ENCODE results near the gene JMJD6. TPM values are rescaled to one million over a fixed set of nuclear protein-coding genes. Genes with fewer than 3 reads are reported as not detected.
"Not testable (repeated sequence)": the region's sequence is repeated elsewhere in the genome, so short reads cannot be mapped to it uniquely, and the experiment has no call there.

Gene JMJD6
- total RNA-seq, 1 donor from 2014 or later, result 11.0 TPM

- peak; percentile 44 for ATAC-seq
Measured at GRCh38 chr17:76736349-76737081, 10.1 kb upstream of the JMJD6 start.

- no peak for ATAC-seq
Measured at GRCh38 chr17:76735586-76736348, 9.4 kb upstream of the JMJD6 start.

DNA sequence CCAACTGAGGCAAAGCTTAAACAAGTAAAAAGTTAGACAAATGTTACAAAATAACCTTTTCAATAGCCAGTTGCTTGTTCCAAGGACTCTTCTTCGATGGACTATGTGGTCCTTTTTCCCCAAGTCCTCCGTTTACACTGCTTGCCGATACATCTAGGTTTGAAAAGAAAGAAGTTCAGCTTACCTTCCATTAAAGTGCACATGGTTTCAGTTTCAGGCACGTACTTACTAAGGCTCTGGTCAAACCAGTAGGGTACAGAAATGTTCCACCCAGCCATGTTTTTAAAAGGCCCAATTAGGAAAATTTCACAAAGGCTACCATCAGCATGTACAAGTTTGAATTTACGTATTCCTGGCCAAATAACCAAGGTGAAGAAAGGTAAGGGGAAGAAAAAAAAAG, 8.6 kb upstream of the JMJD6 start:
- ATAC-seq, result no peak

GRCh38 chr17:76734080-76734840, 7.9 kb upstream of the JMJD6 start:
- no peak for ATAC-seq

DNA sequence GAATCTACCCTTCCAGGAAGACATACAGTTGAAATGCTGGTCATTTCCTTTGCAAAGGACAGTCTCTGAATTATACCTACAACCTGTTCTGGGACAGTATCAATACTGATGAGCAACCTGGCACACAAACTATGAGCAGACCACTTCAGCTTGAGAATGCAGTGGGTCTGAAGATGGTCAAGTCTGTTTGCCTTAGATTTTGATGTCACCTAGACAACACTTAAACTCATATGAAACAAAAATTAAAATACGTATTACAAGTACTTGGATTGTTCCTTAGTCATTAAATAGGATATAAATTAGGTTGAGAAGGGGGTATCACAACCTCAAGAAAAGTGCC, 7.2 kb upstream of the JMJD6 start:
- no peak for ATAC-seq

- ATAC-seq, result no peak
Measured at GRCh38 chr17:76732734-76733617, 6.6 kb upstream of the JMJD6 start.

- not testable (repeated sequence) for ATAC-seq
Measured at GRCh38 chr17:76731800-76732733, 5.7 kb upstream of the JMJD6 start.

DNA sequence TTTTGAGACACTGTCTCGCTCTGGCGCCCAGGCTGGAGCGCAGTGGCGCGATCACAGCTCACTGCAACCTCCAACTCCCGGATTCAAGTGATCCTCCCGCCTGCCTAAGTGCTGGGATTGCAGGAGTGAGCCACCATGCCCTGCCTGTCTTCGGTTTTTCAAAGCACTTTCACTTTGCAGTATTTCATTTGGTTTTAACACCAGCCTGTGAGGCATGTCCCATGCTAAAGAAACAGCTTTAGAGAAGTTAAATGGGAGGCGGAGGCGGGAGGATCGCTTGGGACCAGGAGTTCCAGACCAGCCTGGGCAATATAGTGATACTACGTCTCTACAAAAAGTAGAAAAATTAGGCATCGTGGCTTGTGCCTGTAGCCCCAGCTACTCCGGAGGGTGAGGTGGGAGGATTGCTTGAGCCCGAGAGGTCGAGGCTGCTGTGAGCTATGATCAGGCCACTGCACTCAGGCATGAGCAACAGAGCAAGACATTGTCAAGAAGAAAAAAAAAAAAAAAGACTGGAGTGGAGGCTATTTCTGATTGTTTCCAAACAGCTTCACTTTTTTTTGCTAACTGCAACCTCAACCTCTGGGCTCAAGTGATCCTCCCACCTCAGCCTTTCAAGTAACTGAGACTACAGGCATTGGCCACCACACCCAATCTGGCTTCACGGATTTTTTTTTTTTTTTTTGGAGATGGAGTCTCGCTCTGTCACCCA, 1.5 kb upstream of the JMJD6 start:
- ATAC-seq, result no peak

DNA sequence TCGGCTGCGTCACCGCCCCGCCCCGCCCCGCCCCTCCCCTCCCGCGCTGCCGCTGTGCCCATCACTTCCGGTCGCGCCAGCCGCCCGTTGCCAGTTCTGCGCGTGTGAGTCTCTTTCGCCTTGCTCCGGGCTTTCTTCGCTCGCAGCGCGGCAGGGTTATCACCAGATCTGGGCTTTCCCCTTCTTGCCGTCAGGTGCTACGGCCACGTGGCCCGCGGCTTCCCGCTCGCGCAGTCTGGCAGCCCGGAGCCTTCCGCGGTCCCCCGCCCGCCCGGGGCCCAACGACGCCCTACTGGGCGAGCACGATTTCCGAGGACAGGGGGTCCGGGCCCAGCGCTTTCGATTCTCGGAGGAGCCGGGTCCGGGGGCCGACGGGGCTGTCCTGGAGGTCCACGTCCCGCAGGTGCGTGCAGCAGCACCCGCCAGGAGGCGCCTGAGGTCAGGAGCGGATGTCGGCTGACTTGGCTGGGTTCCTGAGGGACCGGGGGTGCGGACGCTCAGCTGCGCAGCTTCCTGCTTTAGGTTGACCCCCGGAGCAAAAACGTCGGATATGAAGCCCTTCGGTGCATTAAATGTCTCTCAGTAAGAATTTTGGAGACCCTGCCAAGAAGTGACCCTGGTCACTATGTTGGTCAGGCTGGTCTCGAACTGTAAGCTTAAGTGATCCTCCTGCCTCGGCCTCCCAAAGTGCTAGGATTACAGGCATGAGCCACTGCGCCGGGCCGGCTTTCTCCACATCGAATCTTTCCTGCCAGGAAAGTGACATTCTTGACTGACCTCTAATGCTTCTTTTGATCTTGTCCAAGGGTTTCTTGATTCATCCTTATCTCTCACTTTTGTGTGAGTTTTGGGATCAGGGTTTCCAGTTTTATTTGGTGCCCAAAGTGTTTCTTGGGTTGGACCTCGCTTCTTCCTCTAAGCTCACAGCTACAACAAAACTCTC, 641 bp upstream of the JMJD6 start, which contains the start of gene METTL23:
Gene METTL23, plus strand, starts transcription at position 64 of the 943 bp plus-strand sequence. CDS start 2,872 bp downstream, outside the sequence.
- peak; percentile 61 for ATAC-seq

DNA sequence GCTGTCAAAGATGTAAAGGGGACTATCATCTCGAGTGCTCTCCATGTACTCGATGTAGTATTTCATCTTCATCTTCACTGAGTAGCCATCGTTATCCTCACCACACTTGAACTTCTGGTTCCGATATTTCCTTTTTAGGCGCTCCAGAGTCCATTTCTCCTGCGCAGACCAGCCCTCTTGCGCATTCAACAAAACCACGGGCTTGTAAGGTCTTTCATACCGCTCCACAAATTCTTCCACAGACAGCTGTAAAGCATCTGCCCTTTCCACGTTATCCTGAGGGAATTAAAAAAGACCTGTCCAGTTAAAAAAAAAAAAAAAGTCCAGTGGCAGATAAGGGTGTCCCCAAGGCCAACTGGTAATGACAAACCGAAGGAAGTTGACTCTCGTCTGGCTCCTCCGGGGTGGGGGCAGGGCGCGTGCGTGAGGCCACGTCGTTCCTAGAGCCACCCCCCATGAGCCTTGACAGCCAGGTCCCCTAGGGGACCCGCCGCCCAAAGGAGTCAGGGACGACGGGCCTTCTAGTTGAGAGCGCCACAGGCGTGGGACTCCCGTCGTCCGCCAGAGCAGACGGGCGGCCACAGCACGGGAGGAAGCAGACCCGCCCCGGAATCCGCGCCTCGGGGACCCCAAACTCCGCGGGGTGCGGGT, 701 bp downstream of the JMJD6 start:
- ATAC-seq, result peak; percentile 40

DNA sequence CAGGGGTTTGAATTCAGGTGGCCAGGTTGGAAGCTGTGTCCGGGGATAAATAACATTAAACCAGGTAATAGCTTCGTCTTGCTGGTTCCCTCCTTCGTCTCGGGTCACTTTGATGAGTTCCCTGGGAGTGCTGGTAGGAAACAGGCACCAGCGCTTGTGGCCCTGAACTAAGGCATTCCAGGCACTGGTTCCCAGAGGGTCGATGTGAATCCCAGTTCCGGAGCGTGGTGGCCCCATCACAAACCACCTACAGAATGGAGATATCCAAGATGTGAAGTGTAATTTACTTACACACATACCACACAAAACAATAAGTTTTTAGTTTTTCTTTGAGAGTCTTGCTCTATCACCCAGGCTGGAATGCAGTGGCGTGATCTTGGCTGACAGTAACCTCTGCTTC, 2.6 kb downstream of the JMJD6 start:
- no peak for ATAC-seq

DNA sequence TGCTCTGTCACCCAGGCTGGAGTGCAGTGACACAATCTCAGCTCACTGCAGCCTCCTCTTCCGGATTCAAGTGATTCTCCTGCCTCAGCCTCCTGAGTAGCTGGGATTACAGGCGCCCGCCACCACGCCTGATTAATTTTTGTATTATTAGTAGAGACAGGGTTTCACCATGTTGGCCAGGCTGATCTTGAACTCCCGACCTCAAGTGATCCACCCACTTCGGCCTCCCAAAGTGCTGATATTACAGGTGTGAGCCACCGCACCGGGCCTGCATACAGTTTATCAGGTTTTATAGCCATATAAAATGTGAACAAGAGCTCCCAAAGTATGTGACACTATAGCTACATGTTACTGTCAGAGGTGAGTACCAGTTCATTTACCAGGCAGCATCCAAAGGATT, 3.4 kb downstream of the JMJD6 start:
- ATAC-seq, result not testable (repeated sequence)

DNA sequence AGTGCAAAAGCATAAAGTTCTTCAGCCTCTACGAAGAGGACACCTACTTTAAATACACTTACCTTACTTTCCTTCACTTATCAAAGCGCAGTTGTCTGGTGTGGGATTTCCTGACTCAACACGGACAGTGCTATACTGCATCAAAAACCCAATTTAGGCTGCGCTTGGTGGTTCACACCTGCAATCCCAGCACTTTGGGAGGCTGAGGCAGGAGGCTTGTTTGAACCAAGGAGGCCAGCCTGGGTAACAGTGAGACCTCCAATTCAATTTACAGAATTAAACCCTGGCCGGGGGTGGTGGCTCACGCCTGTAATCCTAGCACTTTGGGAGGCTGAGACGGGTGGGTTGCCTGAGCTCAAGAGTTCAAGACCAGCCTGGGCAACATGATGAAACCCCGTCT, 4.1 kb downstream of the JMJD6 start:
- ATAC-seq, result no peak

- no peak for ATAC-seq
Measured at GRCh38 chr17:76721463-76721862, 4.9 kb downstream of the JMJD6 start.

DNA sequence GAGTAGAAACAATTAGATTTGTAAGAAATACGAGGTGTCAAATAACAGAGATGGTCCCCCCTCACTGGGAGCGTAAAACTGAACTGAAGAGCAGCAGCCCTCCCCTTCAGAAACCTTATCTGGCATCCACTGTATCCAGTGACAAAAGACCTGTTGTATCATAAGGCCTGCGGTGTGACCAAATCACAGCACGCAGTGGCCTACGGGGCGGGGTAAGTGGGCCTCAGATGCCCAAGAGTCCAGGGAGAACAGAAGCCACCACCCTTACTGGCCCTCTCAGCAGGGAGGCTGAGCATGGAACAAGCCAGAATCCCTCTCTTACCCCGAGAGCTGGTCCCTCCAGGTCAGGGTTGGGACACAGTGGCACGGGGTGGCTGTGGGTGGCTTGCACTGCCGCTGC, 5.5 kb downstream of the JMJD6 start:
- no peak for ATAC-seq

- no peak for ATAC-seq
Measured at GRCh38 chr17:76720211-76720610, 6.2 kb downstream of the JMJD6 start.

DNA sequence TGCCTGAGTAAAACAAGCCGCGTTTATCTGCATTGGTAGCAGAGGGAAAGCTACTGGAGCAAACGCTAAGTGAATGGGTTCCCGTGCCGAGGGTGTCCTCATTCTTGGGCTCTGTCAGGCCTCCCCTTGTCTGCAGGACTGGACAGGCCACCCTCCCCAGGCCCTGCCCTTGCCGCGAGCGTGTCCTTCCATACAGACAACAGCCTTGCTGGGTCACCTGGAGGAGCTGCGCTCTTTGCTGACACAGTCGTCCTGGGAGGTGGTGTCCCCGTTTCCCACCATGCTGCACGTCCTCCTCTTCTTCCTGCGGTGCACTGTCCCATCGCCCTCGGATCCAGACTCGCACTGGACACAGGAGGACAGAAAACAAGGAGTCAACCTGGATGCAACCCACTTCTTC, 7.9 kb downstream of the JMJD6 start:
- ATAC-seq, result no peak

DNA sequence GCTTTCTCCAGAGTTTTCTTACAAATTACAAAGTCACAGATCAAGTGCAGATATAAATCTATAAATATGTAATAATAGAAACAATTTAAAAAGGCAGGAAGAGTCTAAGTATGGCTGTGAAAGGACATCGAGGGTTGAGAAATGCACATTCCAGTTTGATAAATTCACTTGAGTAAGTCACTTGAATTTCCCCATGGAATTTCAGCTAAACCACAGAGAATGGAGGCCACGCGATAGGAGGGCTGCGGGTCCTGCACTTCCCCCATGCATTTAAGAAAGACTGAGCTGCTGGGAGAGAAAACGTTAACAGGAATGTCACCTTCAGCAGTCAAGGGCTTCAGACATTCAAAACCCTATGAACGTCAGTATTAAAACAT, 9.6 kb downstream of the JMJD6 start:
- ATAC-seq, result no peak
